H1 (cell line): ENCODE results near the gene CYLD. TPM values are rescaled to one million over a fixed set of nuclear protein-coding genes. Genes with fewer than 3 reads are reported as not detected.
A peak's percentile ranks its signal among the peaks of the same experiment; 100 is the strongest.

ENCODE experiments used
- CTCF ChIA-PET: fragments of 300-600 bp; sonication (Branson Sonifier 250); formaldehyde crosslinking; loops from one replicate; lab custom pipeline; 2021; ENCODE audit not compliant: partially characterized antibody; lab: Charles Lee
- POLR2A ChIA-PET: fragments of 300-600 bp; sonication (Branson Sonifier 250); formaldehyde crosslinking; loops from one replicate; lab custom pipeline; 2021; ENCODE audit warnings: inconsistent platforms; ENCODE audit not compliant: partially characterized antibody; lab: Charles Lee
- DNase-seq, 2 experiments: peaks; one replicate each; pipeline versions ENCODE4 v3.0.0 to v3.0.0-alpha.2; 2010 to 2022; ENCODE audit warnings: low spot score in 2 of 2, low read depth in 1 of 2, mixed read lengths in 1 of 2
- FAIRE-seq: peaks from 2 replicates; lab custom pipeline; 2011; peaks lifted over from hg19 to GRCh38; lab: Jason Lieb, UNC
- H2AFZ ChIP-seq: 2 replicates; pipeline ENCODE4 v1.8.1; 2012; ENCODE audit warnings: low read length, inconsistent platforms
- H2AK5ac ChIP-seq: 2 replicates; pipeline ENCODE4 v1.6.1; 2013; ENCODE audit warnings: low read depth, low read length
- H2BK120ac ChIP-seq: replicated peaks from 2 replicates; pipeline ENCODE3; 2013; ENCODE audit warnings: low read depth, low read length, inconsistent platforms
- H2BK12ac ChIP-seq: 2 replicates; pipeline ENCODE4 v1.6.1; 2013; ENCODE audit warnings: low read depth, low read length
- H2BK15ac ChIP-seq: 2 replicates; pipeline ENCODE4 v1.6.1; 2013; ENCODE audit warnings: low read length
- H2BK20ac ChIP-seq: 2 replicates; pipeline ENCODE4 v1.6.1; 2013; ENCODE audit warnings: low read length
- H2BK5ac ChIP-seq: 2 replicates; pipeline ENCODE4 v1.6.1; 2013; ENCODE audit warnings: low read depth, low read length
- H3K14ac ChIP-seq: 2 replicates; pipeline ENCODE4 v1.6.1; 2013; ENCODE audit warnings: inconsistent platforms; ENCODE audit not compliant: insufficient read length
- H3K18ac ChIP-seq: 2 replicates; pipeline ENCODE4 v1.6.1; 2013; ENCODE audit warnings: low read length; ENCODE audit errors: extremely low read depth
- H3K23ac ChIP-seq: 2 replicates; pipeline ENCODE4 v1.6.1; 2013; ENCODE audit warnings: inconsistent platforms; ENCODE audit not compliant: insufficient read length
- H3K23me2 ChIP-seq: 2 replicates; pipeline ENCODE4 v1.6.1; 2013; ENCODE audit warnings: low read depth, low read length
- H3K27ac ChIP-seq: 2 replicates; pipeline ENCODE4 v1.6.1; 2011; ENCODE audit warnings: low read depth, low read length, inconsistent platforms
- H3K27me3 ChIP-seq, 4 experiments: replicated peaks in 1 of 4; 1 replicate in 1 of 4; 2 replicates in 3 of 4; pipeline versions ENCODE4 v1.6.1 to v1.8.1; 2011 to 2013; ENCODE audit warnings: low read length in 3 of 4, mild to moderate bottlenecking in 3 of 4, inconsistent platforms in 2 of 4, mixed read lengths in 2 of 4, moderate library complexity in 1 of 4; ENCODE audit not compliant: control insufficient read depth in 3 of 4, insufficient read depth in 3 of 4; ENCODE audit errors: extremely low read depth in 1 of 4
- H3K36me3 ChIP-seq, 4 experiments: 2 replicates each; pipeline versions ENCODE4 v1.6.1 to v1.8.1; 2011 to 2013; ENCODE audit warnings: mild to moderate bottlenecking in 4 of 4, low read length in 3 of 4, moderate library complexity in 2 of 4, control low read depth in 1 of 4, inconsistent platforms in 1 of 4; ENCODE audit not compliant: insufficient read depth in 4 of 4, control insufficient read depth in 2 of 4
- H3K4ac ChIP-seq: replicated peaks from 2 replicates; pipeline ENCODE3; 2013; ENCODE audit warnings: low read length, low read depth, mixed read lengths, inconsistent platforms; ENCODE audit not compliant: insufficient read length
- H3K4me1 ChIP-seq, 4 experiments: replicated peaks in 1 of 4; 1 replicate in 1 of 4; 2 replicates in 3 of 4; pipeline versions ENCODE4 v1.6.1 to v1.8.1; 2011 to 2013; ENCODE audit warnings: low read length in 3 of 4, inconsistent platforms in 2 of 4, mixed read lengths in 1 of 4; ENCODE audit not compliant: insufficient read depth in 4 of 4, control insufficient read depth in 3 of 4
- H3K4me2 ChIP-seq, 2 experiments: 2 replicates each; pipeline versions ENCODE4 v1.6.1 to v1.8.1; 2011 to 2013; ENCODE audit warnings: low read depth in 2 of 2, low read length in 2 of 2, control low read depth in 1 of 2, inconsistent platforms in 1 of 2, mild to moderate bottlenecking in 1 of 2; ENCODE audit not compliant: insufficient read depth in 1 of 2
- H3K4me3 ChIP-seq, 4 experiments: fragments of 200-600, 300-600 bp in 1 of 4; sonication (generic), shearing (Covaris generic), sonication (Bioruptor Twin) in 1 of 4; 2 replicates each; pipeline versions ENCODE4 v1.5.1 to v1.8.1; 2011 to 2016; ENCODE audit warnings: low read length in 4 of 4, low read depth in 3 of 4, control low read depth in 2 of 4, inconsistent platforms in 2 of 4, mild to moderate bottlenecking in 2 of 4, mixed read lengths in 1 of 4, moderate library complexity in 1 of 4; ENCODE audit not compliant: insufficient read depth in 2 of 4; ENCODE audit errors: extremely low read depth in 1 of 4
- H3K56ac ChIP-seq: replicated peaks from 2 replicates; pipeline ENCODE3; 2013; ENCODE audit warnings: low read depth, mild to moderate bottlenecking, mixed read lengths, low read length, inconsistent platforms; ENCODE audit not compliant: insufficient read length
- H3K79me1 ChIP-seq: 2 replicates; pipeline ENCODE4 v1.6.1; 2013; ENCODE audit warnings: low read depth, low read length, control low read depth
- H3K79me2 ChIP-seq, 2 experiments: 2 replicates each; pipeline versions ENCODE4 v1.6.1 to v1.8.1; 2012 to 2013; ENCODE audit warnings: low read length in 2 of 2, mild to moderate bottlenecking in 2 of 2, inconsistent platforms in 1 of 2; ENCODE audit not compliant: insufficient read depth in 2 of 2, control insufficient read depth in 1 of 2
- H3K9ac ChIP-seq, 4 experiments: replicated peaks in 1 of 4; 1 replicate in 1 of 4; 2 replicates in 3 of 4; pipeline versions ENCODE4 v1.6.1 to v1.8.1; 2011 to 2013; ENCODE audit warnings: low read depth in 3 of 4, low read length in 3 of 4, control low read depth in 2 of 4, mild to moderate bottlenecking in 2 of 4, moderate library complexity in 2 of 4, inconsistent platforms in 1 of 4; ENCODE audit errors: extremely low read depth in 1 of 4
- H3K9me3 ChIP-seq, 2 experiments: 2 replicates each; pipeline versions ENCODE4 v1.6.1 to v1.8.1; 2012 to 2013; ENCODE audit warnings: mild to moderate bottlenecking in 2 of 2, moderate library complexity in 2 of 2, control low read depth in 1 of 2, inconsistent platforms in 1 of 2, low read depth in 1 of 2, low read length in 1 of 2, mixed read lengths in 1 of 2; ENCODE audit not compliant: insufficient read depth in 2 of 2
- H4K20me1 ChIP-seq, 2 experiments: replicated peaks in 1 of 2; 2 replicates each; pipeline versions ENCODE3 to v1.8.1; 2011 to 2013; ENCODE audit warnings: inconsistent platforms in 2 of 2, low read length in 2 of 2, mild to moderate bottlenecking in 1 of 2; ENCODE audit not compliant: insufficient read depth in 2 of 2, control insufficient read depth in 1 of 2
- H4K5ac ChIP-seq: 2 replicates; pipeline ENCODE4 v1.6.1; 2013; ENCODE audit warnings: low read length, low read depth, mixed read lengths, inconsistent platforms; ENCODE audit not compliant: insufficient read length
- H4K8ac ChIP-seq: 2 replicates; pipeline ENCODE4 v1.8.0; 2013; ENCODE audit warnings: mild to moderate bottlenecking, moderate library complexity, low read length, inconsistent platforms; ENCODE audit not compliant: insufficient read depth; ENCODE audit errors: extremely low read depth
- H4K91ac ChIP-seq: replicated peaks from 2 replicates; pipeline ENCODE3; 2013; ENCODE audit warnings: low read length, mixed read lengths, inconsistent platforms; ENCODE audit not compliant: insufficient read length
- BRCA1 ChIP-seq: IDR thresholded peaks from 2 replicates; pipeline ENCODE4 v1.6.1; 2012; ENCODE audit warnings: low read depth, low read length, improper control_type of control experiment
- CHD2 ChIP-seq: IDR thresholded peaks from 2 replicates; pipeline ENCODE4 v1.6.1; 2012; ENCODE audit warnings: low read length, improper control_type of control experiment
- CREB1 ChIP-seq: IDR thresholded peaks from 2 replicates; pipeline ENCODE4 v1.6.1; 2012; ENCODE audit warnings: inconsistent platforms
- EGR1 ChIP-seq: IDR thresholded peaks from 2 replicates; pipeline ENCODE4 v1.6.1; 2011; ENCODE audit warnings: low read depth, low read length, borderline replicate concordance
- EP300 ChIP-seq, 2 experiments: IDR thresholded peaks; 1 replicate in 1 of 2; 2 replicates in 1 of 2; pipeline ENCODE4 v1.6.1; 2011 to 2012; ENCODE audit warnings: low read depth in 2 of 2, low read length in 2 of 2, mild to moderate bottlenecking in 2 of 2, borderline replicate concordance in 1 of 2, inconsistent platforms in 1 of 2, moderate library complexity in 1 of 2
- KDM4A ChIP-seq: IDR thresholded peaks from one replicate; pipeline ENCODE4 v1.7.1; 2012; ENCODE audit warnings: low read depth, mild to moderate bottlenecking, moderate library complexity, low read length, inconsistent platforms; ENCODE audit not compliant: severe bottlenecking
- MAX ChIP-seq: IDR thresholded peaks from 2 replicates; pipeline ENCODE4 v1.6.1; 2012; ENCODE audit warnings: inconsistent platforms
- POLR2A ChIP-seq, 2 experiments: IDR thresholded peaks; 1 replicate in 1 of 2; 2 replicates in 1 of 2; pipeline ENCODE4 v1.6.1; 2011; ENCODE audit warnings: low read depth in 2 of 2, low read length in 2 of 2, mild to moderate bottlenecking in 2 of 2; ENCODE audit errors: control extremely low read depth in 1 of 2
- POU5F1 ChIP-seq: IDR thresholded peaks from 2 replicates; pipeline ENCODE4 v1.6.1; 2011; ENCODE audit warnings: low read depth, mild to moderate bottlenecking, low read length, moderate library complexity
- RAD21 ChIP-seq, 2 experiments: IDR thresholded peaks in 1 of 2; conservative IDR thresholded peaks in 1 of 2; 2 replicates each; pipeline ENCODE4 v1.6.1; 2011; ENCODE audit warnings: low read depth in 2 of 2, low read length in 2 of 2, improper control_type of control experiment in 1 of 2, inconsistent platforms in 1 of 2, mild to moderate bottlenecking in 1 of 2, moderate library complexity in 1 of 2
- RFX5 ChIP-seq: IDR thresholded peaks from 2 replicates; pipeline ENCODE4 v1.6.1; 2011; ENCODE audit warnings: low read depth, low read length, improper control_type of control experiment, borderline replicate concordance
- SIRT6 ChIP-seq: IDR thresholded peaks from one replicate; pipeline ENCODE4 v1.7.1; 2012; ENCODE audit warnings: low read length, inconsistent platforms
- SP1 ChIP-seq: IDR thresholded peaks from 2 replicates; pipeline ENCODE4 v1.6.1; 2011; ENCODE audit warnings: low read depth, low read length
- SRF ChIP-seq: IDR thresholded peaks from 2 replicates; pipeline ENCODE4 v1.6.1; 2011; ENCODE audit warnings: mild to moderate bottlenecking, low read depth, low read length, moderate library complexity
- TBP ChIP-seq: IDR thresholded peaks from 2 replicates; pipeline ENCODE4 v1.6.1; 2011; ENCODE audit warnings: low read depth, low read length, improper control_type of control experiment
- WGBS, 2 experiments: shearing (Covaris generic) in 1 of 2; methylation state at CpG; one replicate each; pipeline versions ENCODE4 v1.1.6 to v1.1.7; 2013 to 2015; ENCODE audit warnings: low lambda C conversion rate in 2 of 2, mixed read lengths in 2 of 2, inconsistent platforms in 1 of 2, low coverage in 1 of 2, missing lambda C conversion rate in 1 of 2; ENCODE audit not compliant: insufficient replicate concordance in 2 of 2, insufficient coverage in 1 of 2, insufficient read length in 1 of 2; ENCODE audit errors: extremely low coverage in 1 of 2, missing lambda C conversion rate in 1 of 2; 5-methylcytosine and 5-hydroxymethylcytosine counted together
- polyA plus RNA-seq, 7 experiments: library from polyadenylated mRNA; depleted of rRNA in 3 of 7; stranded (reverse) in 5 of 7; unstranded in 2 of 7; fragments of >200 nt in 5 of 7; fragments of 200-250 nt in 2 of 7; gene quantifications; 1 replicate in 5 of 7; 2 replicates in 1 of 7; 4 replicates in 1 of 7; pipeline versions ENCODE4 v1.2.1 to v1.2.3, GENCODE V29; 2011 to 2013; ENCODE audit warnings: missing spikeins in 2 of 7, mixed read lengths in 2 of 7
- total RNA-seq: library from RNA; stranded (reverse); fragmentation: NEBNext Ultra II Directional; extraction: Animal tissue kit (Norgen Biotek cat#: 25700); gene quantifications from 2 replicates; pipeline ENCODE4 v1.2.1, GENCODE V29; 2021

CYLD gene
- total and polyA plus RNA-seq, 2 of the 8 experiments (the other 6 are each of a cell fraction or from before 2014, with no cell fraction given) = 3.7 to 18.8 TPM

- H2BK5ac ChIP-seq = no peak overlapping the region
- ChIA-PET POLR2A (no interaction called here), CTCF (interaction anchor here (0.9 to 2.3 kb wide), 5 partner anchors 11 to 107 kb away, joined by 3 to 6 read pairs (median 3); no protein-coding TSS in a partner anchor)
- no peak overlapping the region for H3K18ac ChIP-seq
- no peaks in the 10 kb centered on the region for H3K36me3 ChIP-seq
- no peaks in the 10 kb centered on the region; a peak in 1 of 7 replicates for H3K4me1 ChIP-seq
- no peak overlapping the region for H3K4me2 ChIP-seq
- H2BK120ac ChIP-seq = no peak overlapping the region
- H3K4me3 ChIP-seq = no peak overlapping the region
- DNase-seq (peak in 1 of 2 experiments; percentile 17), FAIRE-seq (no peak)
- no peak overlapping the region for H2AFZ ChIP-seq
- H4K91ac ChIP-seq = no peak overlapping the region
- H3K9ac ChIP-seq = no peak overlapping the region
- H3K4ac ChIP-seq = no peak overlapping the region
- H3K56ac ChIP-seq = no peak overlapping the region
- H2BK12ac ChIP-seq = no peak overlapping the region
- H3K79me2 ChIP-seq = no peaks in the 10 kb centered on the region
- no peak overlapping the region for H2AK5ac ChIP-seq
- no peaks in the 10 kb centered on the region for H3K79me1 ChIP-seq
- H3K27me3 ChIP-seq = no peaks in the 10 kb centered on the region
- no peak overlapping the region for H3K27ac ChIP-seq
- no peak overlapping the region for H3K23ac ChIP-seq
- WGBS, 2 experiments = 88% methylated on average over 10 of the region's 10 CpGs; no CpG with 5 or more reads in 1 of the 2 experiments
- no peak overlapping the region for H2BK20ac ChIP-seq
- H3K9me3 ChIP-seq = peaks cover 0 to 2% of the 10 kb centered on the region in 2 experiments; a peak in 3 of 4 replicates
- H3K23me2 ChIP-seq = no peaks in the 10 kb centered on the region
- H4K20me1 ChIP-seq = peaks cover 0 to 1% of the 10 kb centered on the region in 2 experiments
- no peak overlapping the region for H4K5ac ChIP-seq
- H3K14ac ChIP-seq = no peak overlapping the region
- H2BK15ac ChIP-seq = no peak overlapping the region
- H4K8ac ChIP-seq = no peak overlapping the region
- TF ChIP-seq POU5F1 (no peak), CHD2 (no peak), RAD21 (IDR thresholded peaks at IDR 0.05 in 1 of 2, conservative IDR thresholded peaks at IDR 0.05 in 1 of 2; ENCODE audit: low read depth in 2 of 2, low read length in 2 of 2) (no peak), CREB1 (no peak), RFX5 (no peak), SRF (no peak), BRCA1 (no peak), SP1 (no peak), EGR1 (no peak), TBP (no peak), SIRT6 (no peak), POLR2A (IDR thresholded peaks at IDR 0.05; ENCODE audit: control extremely low read depth in 1 of 2, low read depth in 2 of 2, low read length in 2 of 2) (no peak), MAX (no peak), EP300 (IDR thresholded peaks at IDR 0.05; ENCODE audit: borderline replicate concordance in 1 of 2, low read depth in 2 of 2, low read length in 2 of 2) (no peak), KDM4A (no peak)
These were observed 94.3 kb downstream of the CYLD start for GRCh38 chr16:50836121-50836621.
